ENCODE measurements around the gene RNF150.

Gene RNF150

DNA sequence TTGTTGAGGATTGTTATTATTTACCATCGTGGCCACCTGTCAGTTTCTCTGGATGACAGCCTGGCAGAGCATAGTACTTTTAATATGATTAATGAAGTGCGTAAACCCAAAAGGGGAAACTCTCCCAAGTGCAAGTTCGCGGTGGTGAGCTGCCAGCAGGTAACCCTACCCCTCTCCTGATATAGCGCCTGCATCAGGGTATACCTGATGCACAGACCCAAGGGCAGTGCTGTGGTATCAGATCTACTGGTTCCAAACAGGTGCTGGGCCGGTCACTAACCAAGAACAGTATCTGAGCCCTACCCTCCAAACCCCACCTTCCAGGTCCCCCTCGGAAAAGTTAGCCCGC, 1.6 kb downstream of the RNF150 start:
- no peak for DNase-seq

GRCh38 chr4:141130947-141131605, 2.2 kb downstream of the RNF150 start:
- no peak for DNase-seq

- no peak for DNase-seq
Measured at GRCh38 chr4:141127884-141128283, 5.4 kb downstream of the RNF150 start.

- DNase-seq = peak; percentile 12 to 34
Measured at GRCh38 chr4:141126769-141127168, 6.5 kb downstream of the RNF150 start.

- DNase-seq = no peak
Measured at GRCh38 chr4:141124224-141124623, 9.0 kb downstream of the RNF150 start.

DNA sequence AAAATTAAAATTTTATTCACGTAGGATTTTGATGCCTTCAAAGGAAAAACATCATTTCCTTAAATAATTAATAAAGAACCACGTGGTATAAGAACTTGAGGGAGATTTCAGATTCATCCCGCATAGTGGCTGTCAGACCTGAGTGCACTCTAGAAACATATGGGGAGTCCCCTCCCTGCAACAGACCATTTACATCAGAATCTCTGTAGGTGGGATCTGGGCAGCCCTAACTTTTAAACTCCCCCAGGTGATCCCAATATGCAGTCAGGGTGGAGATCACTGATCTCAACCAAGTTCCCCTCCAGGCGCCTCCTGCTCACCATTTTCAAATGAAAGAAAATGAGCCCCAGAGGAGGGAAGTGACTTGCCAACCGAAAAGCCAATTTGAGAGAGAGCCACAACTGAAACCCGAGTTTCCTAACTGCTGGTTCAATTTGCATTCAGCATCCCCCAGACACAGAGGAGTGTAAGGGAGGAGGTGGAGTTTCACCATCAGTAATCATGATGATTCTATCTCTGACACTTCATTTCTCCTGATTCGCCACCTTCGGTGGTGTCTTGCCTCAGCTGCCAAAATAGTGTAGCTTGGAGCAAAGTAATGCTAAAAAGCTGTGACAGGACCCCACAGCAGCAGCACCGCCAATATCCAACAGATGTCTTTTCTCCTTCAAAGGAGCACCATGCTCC, 11.4 kb downstream of the RNF150 start:
- no peak for DNase-seq

DNA sequence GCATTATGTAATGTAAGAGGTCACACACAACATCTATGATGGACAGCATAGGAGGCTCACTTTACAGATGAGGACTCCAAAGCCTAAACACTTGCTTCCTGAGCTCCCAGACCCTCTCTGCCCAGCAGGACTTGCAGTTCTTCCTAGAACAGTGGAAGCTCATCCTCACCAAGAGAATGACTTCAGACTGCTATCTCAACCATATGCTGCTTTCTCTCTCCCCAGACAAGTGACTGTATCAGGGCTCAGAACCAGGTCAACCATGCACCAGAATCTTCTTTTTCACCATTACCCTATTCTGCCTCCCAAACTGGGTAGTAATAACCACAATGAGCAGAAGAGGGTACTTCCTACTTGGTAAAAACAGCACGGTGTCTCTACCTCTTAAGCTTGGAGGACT, 12.2 kb downstream of the RNF150 start:
- no peak for DNase-seq

DNA sequence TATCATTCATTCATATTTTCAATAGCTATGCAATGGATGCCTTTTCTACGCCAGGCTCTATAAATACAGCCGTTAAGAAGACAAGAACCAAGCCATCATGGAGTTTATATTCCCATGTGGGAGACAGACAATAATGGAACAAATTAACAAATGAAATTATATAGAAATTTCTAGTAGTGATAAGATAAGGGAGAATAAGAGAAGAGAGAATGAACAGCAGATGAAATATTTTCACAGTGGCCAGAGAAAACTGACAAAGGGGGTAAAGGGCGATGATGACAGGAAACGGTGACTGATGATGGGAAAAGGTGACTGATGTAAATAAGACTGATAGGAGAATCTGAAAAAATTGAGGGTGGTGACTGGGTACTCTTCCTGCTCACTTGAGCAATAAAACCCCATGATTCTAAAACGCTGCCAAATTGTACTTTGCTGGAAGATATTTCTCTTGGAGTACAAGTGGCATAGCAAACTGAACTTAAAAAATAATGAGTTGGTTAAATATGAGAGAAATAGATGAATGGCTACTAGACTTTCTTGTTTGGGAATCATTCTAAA, 13.2 kb downstream of the RNF150 start:
- no peak for DNase-seq

DNA sequence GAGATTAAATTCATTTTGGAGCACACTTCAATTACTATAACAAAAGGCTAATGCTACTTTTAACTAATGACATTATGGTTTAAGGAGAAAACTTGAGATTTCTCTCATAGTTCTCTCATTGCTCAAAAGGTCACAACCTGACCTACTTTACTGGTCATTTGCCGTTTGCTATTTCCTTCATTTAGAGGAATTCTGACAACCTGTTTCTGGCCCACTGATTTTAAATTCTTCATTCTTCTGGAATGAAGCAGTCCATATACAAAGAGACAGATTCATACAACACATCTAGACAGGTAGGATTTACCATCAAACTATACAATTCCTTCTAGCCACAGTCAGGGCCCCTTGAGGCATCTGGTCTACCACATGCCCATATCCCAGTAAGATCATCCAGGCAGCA, 14.2 kb downstream of the RNF150 start:
- no peak for DNase-seq

GRCh38 chr4:141118381-141118780, 14.9 kb downstream of the RNF150 start:
- DNase-seq = no peak

GRCh38 chr4:141117935-141118334, 15.3 kb downstream of the RNF150 start:
- no peak for DNase-seq

GRCh38 chr4:141109983-141110382, 23.3 kb downstream of the RNF150 start:
- no peak for DNase-seq

DNA sequence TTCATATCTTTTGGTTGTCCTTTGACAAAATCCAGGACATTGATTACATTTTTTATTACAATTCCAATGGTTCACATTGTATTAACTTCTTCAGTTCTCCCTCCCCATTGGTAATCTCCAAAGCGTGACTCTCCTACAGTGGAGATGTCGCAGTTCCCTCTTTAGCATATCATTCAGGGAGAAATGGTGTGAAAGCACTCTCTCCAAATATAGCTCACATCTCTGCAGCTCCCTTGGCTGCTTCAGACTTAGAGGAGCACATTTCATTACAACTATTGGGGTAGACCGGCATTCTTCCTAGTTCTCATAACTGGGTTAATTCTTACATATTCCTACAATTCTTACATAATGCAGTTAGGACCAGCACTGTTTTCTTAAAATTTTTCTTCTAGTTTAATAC, 25.3 kb downstream of the RNF150 start:
- DNase-seq = no peak

DNA sequence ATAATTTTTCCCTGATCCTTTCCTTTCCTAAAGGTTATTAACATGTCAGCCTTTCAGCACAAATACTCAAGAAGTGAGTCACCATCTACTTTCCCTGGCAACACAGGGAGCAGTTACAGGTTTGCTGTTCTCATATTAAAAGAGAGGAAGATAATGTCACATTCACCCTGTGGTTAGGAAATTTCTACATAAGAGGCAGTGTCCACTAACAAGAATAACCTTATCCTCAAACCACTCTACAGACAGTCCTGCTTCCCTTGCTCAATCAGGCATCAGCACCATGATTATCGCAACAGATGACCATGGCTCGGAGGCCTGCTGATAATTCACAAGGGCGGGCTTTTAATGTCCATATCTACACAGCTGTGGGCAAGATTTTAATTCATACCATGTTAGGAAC, 30.9 kb downstream of the RNF150 start:
- DNase-seq = peak in 1 of 2 donors; percentile 3

- DNase-seq = no peak
Measured at GRCh38 chr4:141101511-141101910, 31.8 kb downstream of the RNF150 start.

GRCh38 chr4:141099326-141099725, 33.9 kb downstream of the RNF150 start:
- no peak for DNase-seq

DNA sequence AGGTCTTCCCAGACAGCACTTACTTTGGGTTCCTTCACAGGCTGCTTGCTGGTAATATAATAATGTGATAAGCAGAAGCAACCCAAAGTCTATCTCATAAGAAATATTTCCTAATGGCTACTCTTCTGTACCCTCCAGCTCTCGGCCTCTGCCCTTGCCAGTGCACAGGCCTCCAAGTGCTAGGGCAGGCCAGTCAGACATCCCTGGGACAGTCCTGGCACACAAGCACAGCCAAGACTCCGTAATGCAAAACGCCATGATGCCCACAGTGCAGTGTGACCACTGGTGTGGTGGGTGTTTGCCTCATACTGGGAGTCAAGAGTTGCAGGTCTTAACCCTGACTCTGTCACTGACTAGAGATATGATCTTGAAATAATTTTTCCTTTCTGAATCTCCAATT, 35.1 kb downstream of the RNF150 start:
- no peak for DNase-seq

GRCh38 chr4:141090473-141090872, 42.8 kb downstream of the RNF150 start:
- no peak for DNase-seq

GRCh38 chr4:141081921-141082395, 51.3 kb downstream of the RNF150 start:
- DNase-seq = no peak

- DNase-seq = no peak
Measured at GRCh38 chr4:141080668-141081067, 52.6 kb downstream of the RNF150 start.

DNA sequence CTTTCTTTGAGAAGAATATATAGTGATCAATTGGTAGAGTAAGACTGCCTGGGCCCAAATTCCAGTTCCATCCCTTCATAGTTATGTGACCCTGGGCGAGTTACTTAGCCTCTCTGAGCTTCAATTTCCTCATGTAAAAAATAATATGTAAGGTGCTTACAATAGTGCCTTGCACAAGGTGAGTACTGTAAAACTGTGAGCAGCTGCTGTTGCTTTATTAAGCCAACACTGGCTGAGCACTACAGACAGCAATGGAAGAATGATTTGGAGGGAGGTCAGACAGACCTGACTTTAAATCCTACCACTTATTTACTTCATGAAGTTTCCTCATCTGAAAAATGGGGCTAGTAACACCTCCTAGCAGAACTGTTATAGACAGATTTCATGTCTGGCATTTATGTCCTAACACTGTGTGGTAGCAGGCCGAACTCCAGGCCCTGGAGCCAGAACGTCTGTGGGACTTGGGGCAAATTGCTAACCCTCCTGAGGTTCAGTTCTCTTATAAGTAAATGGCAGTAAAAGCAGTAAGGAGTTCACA, 53.8 kb downstream of the RNF150 start:
- DNase-seq = no peak

DNA sequence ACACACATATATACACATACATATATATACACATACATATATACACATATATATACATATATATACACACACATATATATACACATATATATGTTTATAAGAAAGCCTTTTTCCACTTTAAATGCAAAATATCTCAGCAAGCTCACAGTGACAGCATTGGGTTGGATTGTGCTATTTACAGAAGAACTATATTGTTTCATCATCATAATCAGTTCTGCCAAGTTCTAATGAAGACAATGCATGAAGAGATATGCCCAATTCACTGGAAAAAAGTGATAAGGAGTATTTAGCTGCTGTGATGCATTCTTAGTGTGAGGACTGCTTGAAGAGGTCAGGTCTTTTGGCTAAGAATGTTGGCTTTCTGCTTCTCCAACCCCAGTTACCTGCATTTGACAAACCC, 54.4 kb downstream of the RNF150 start:
- DNase-seq = no peak

DNA sequence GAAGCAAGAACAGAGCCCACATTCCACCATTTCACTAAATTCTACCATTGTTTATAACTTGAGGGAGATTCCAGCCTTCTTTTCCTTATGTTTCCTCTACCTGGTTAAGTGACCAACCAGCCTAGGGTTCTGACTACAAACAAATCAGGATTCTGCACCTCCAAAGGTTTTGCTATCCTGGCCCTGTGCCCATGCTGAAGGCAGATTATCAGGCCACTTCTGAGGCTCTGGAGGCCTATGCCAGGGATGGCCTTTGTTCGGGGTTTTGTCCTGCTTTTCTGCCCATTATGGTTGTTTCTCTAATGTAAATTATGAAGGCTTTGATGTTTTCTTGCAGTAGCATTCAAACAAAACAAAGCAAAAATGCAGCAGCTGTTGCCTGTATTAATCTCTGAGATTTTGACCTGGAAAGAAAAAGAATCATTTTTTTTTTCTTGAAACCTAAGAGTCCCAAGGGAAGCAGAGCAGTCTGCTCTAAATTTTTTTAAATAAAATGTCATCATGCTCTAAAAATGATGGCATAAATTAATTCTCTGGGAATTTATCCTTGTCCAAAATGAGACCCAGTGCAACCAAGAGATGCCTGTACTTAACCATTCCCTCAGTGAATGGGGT, 55.6 kb downstream of the RNF150 start:
- DNase-seq = no peak

GRCh38 chr4:141075553-141075952, 57.7 kb downstream of the RNF150 start:
- DNase-seq = no peak

Data from inflammatory macrophage (primary cell).